Spleen (tissue), 11 donors: Measurements from ENCODE around the gene TXNDC15. TPM values are rescaled to one million over a fixed set of nuclear protein-coding genes. Genes with fewer than 3 reads are reported as not detected.

ENCODE experiments used
- DNase-seq: peaks from one replicate; pipeline ENCODE4 v3.0.0-alpha.2; 2020
- H3K27ac ChIP-seq, 8 donors: fragments of 200-600 bp; sonication (generic) in 7 of 8; 1 replicate in 4 of 8; 2 replicates in 4 of 8; pipeline versions ENCODE4 v1.5.0 to v1.8.0; 2016 to 2021; ENCODE audit warnings: inconsistent platforms in 4 of 8, mild to moderate bottlenecking in 4 of 8, moderate library complexity in 1 of 8
- H3K27me3 ChIP-seq, 7 donors: fragments of 200-600 bp; sonication (generic) in 6 of 7; replicated peaks in 1 of 7; 1 replicate in 4 of 7; 2 replicates in 3 of 7; pipeline versions ENCODE4 v1.5.0 to v1.8.0; 2016 to 2021; ENCODE audit warnings: inconsistent platforms in 3 of 7, mild to moderate bottlenecking in 1 of 7
- H3K36me3 ChIP-seq, 6 donors: fragments of 200-600 bp; sonication (generic) in 5 of 6; 1 replicate in 4 of 6; 2 replicates in 2 of 6; pipeline versions ENCODE4 v1.5.0 to v1.8.0; 2016 to 2021; ENCODE audit warnings: inconsistent platforms in 2 of 6
- H3K4me1 ChIP-seq, 6 donors: fragments of 200-600 bp; sonication (generic) in 5 of 6; 1 replicate in 3 of 6; 2 replicates in 3 of 6; pipeline versions ENCODE4 v1.5.0 to v1.8.0; 2016 to 2021; ENCODE audit warnings: inconsistent platforms in 3 of 6
- H3K4me3 ChIP-seq, 8 donors: fragments of 200-600 bp; sonication (generic) in 7 of 8; 1 replicate in 4 of 8; 2 replicates in 4 of 8; pipeline versions ENCODE4 v1.5.0 to v1.8.0; 2016 to 2021; ENCODE audit warnings: inconsistent platforms in 4 of 8, mild to moderate bottlenecking in 4 of 8, moderate library complexity in 2 of 8
- H3K9me3 ChIP-seq, 8 donors: fragments of 200-600 bp; sonication (generic) in 7 of 8; 1 replicate in 4 of 8; 2 replicates in 4 of 8; pipeline versions ENCODE4 v1.5.0 to v1.8.0; 2016 to 2021; ENCODE audit warnings: inconsistent platforms in 4 of 8
- CTCF ChIP-seq, 11 experiments: fragments of 200-600 bp in 7 of 11; fragments of 450-650 bp in 4 of 11; sonication (generic) in 4 of 11; IDR thresholded peaks in 8 of 11; conservative IDR thresholded peaks in 3 of 11; 1 replicate in 7 of 11; 2 replicates in 4 of 11; pipeline versions ENCODE4 v1.4.0 to v1.8.0; 2016 to 2021; ENCODE audit warnings: antibody characterized with exemption in 11 of 11, inconsistent platforms in 4 of 11, mild to moderate bottlenecking in 1 of 11
- POLR2A ChIP-seq, 3 donors: fragments of 450-650 bp; IDR thresholded peaks; one replicate each; pipeline ENCODE4 v1.5.1; 2017; ENCODE audit warnings: antibody characterized with exemption in 3 of 3, mild to moderate bottlenecking in 1 of 3
- POLR2AphosphoS5 ChIP-seq, 3 donors: sonication (generic); formaldehyde crosslinking; IDR thresholded peaks; one replicate each; pipeline ENCODE4 v1.5.1; 2017; ENCODE audit warnings: antibody characterized with exemption in 3 of 3
- WGBS, 5 donors: extraction: QIAGEN DNeasy Blood & Tissue Kit in 3 of 5; methylation state at CpG; one replicate each; pipeline versions ENCODE4 v1.1.5 to v1.1.7; 2013 to 2018; 5-methylcytosine and 5-hydroxymethylcytosine counted together
- intact Hi-C: fragments of 100-400 bp; cut with DNase I; formaldehyde crosslinking; loops from one replicate; pipeline ENCODE4 v1.15.0; 2023; ENCODE audit warnings: low total_unique reads
- polyA plus RNA-seq, 3 donors: library from polyadenylated mRNA; stranded (reverse); fragments of 200-250 nt; gene quantifications; one replicate each; pipeline ENCODE4 v1.2.1, GENCODE V29; 2013
- total RNA-seq, 7 donors: library from RNA; depleted of rRNA in 3 of 7; stranded (reverse); fragments of >200 nt in 3 of 7; fragmentation: NEBNext Ultra II Directional in 4 of 7; extraction: Animal tissue kit (Norgen Biotek cat#: 25700) in 4 of 7; gene quantifications; one replicate each; pipeline versions ENCODE4 v1.1.0 to v1.2.1, GENCODE V29; 2016 to 2021
- donor health status: healthy with polysubstance abuse.
- donor health status: DM: no; HTN: no; CAD: no; lungs with moderate emphysema.
- donor health status: DM: no; HTN: no; CAD: no.
- donor health status: Bipolar disorder and iron deficiency.
- donor health status: healthy.
- donor health status: DM: no; HTN: no; CAD: no.
- donor health status: DM: yes; HTN: yes; CAD: no.

The TXNDC15 gene
- total and polyA plus RNA-seq, 10 donors, result 37.4 to 109 (median 58.0) TPM

GRCh38 chr5:134893748-134894505 is 19.8 kb downstream of the TXNDC15 start:
- no peak for TF ChIP-seq CTCF (IDR thresholded peaks at IDR 0.05 in 8 of 11, conservative IDR thresholded peaks at IDR 0.05 in 3 of 11)
- no peak for TF ChIP-seq POLR2A (IDR thresholded peaks at IDR 0.05)
- Histone ChIP-seq H3K27ac (no peak overlapping the region), H3K4me3 (no peak overlapping the region), H3K4me1 (no peaks in the 10 kb centered on the region), H3K36me3 (peaks cover 0 to 98% (median 38%) of the 10 kb centered on the region in 6 donors), H3K27me3 (no peaks in the 10 kb centered on the region), H3K9me3 (no peaks in the 10 kb centered on the region)
- WGBS, 5 donors, result 91 to 98% (median 96%) methylated on average over 7 of the region's 7 CpGs
- intact Hi-C loops, result no loop called here
- no peak for DNase-seq

- Histone ChIP-seq H3K27me3 (no peaks in the 10 kb centered on the region), H3K4me1 (peaks cover 0 to 43% (median 27%) of the 10 kb centered on the region in 6 donors), H3K9me3 (no peaks in the 10 kb centered on the region), H3K4me3 (peak overlapping the region in 1 of 8 donors; percentile 10), H3K27ac (peak overlapping the region; percentile 31 to 100 (median 68)), H3K36me3 (peaks cover 0 to 44% (median 17%) of the 10 kb centered on the region in 6 donors)
- WGBS, 5 donors, result 50 to 60% (median 57%) methylated on average over 10 of the region's 10 CpGs
- TF ChIP-seq POLR2AphosphoS5 (IDR thresholded peaks at IDR 0.05), result peak in 2 of 3 donors; percentile 9 to 48
- no peak for TF ChIP-seq POLR2A (IDR thresholded peaks at IDR 0.05)
- intact Hi-C loops, result no loop called here
- peak; percentile 80 for DNase-seq
Observed at GRCh38 chr5:134902071-134902801, 28.1 kb downstream of the TXNDC15 start.

GRCh38 chr5:134904610-134905245 is 30.6 kb downstream of the TXNDC15 start, which contains the start of gene PCBD2:
Gene PCBD2 (plus strand): TSS chr5:134905131. CDS start chr5:134905140, 9 bp downstream.
- no peaks in the 10 kb centered on the region for H3K9me3 ChIP-seq
- 0 to 1% (median 0%) methylated on average over 14 to 84 of the region's 84 CpGs for WGBS, 5 donors
- peak within 1 kb of the TSS; percentile 74 to 99 (median 94) for H3K4me3 ChIP-seq
- peak; percentile 87 to 94 (median 87) for TF ChIP-seq POLR2AphosphoS5 (IDR thresholded peaks at IDR 0.05)
- TF ChIP-seq POLR2A (IDR thresholded peaks at IDR 0.05), result peak in 1 of 3 donors; percentile 32
- TF ChIP-seq CTCF (IDR thresholded peaks at IDR 0.05 in 8 of 11, conservative IDR thresholded peaks at IDR 0.05 in 3 of 11), result peak; percentile 71 to 99 (median 97)
- H3K27ac ChIP-seq, result peak within 1 kb of the TSS; percentile 94 to 100 (median 99)
- intact Hi-C loops, result no loop called here
- peaks cover 0 to 25% (median 9%) of the 10 kb centered on the region in 6 donors for H3K36me3 ChIP-seq
- no peaks in the 10 kb centered on the region for H3K27me3 ChIP-seq
- H3K4me1 ChIP-seq, result peaks cover 0 to 43% (median 27%) of the 10 kb centered on the region in 6 donors
- peak; percentile 100 for DNase-seq

GRCh38 chr5:134905246-134905996 is 31.2 kb downstream of the TXNDC15 start:
- peaks cover 0 to 25% (median 5%) of the 10 kb centered on the region in 6 donors for H3K36me3 ChIP-seq
- intact Hi-C loops, result no loop called here
- H3K27me3 ChIP-seq, result no peaks in the 10 kb centered on the region
- H3K27ac ChIP-seq, result peak overlapping the region; percentile 94 to 100 (median 99)
- H3K4me3 ChIP-seq, result peak overlapping the region; percentile 74 to 99 (median 94)
- H3K9me3 ChIP-seq, result no peaks in the 10 kb centered on the region
- peak; percentile 8 to 39 (median 11) for TF ChIP-seq POLR2AphosphoS5 (IDR thresholded peaks at IDR 0.05)
- TF ChIP-seq POLR2A (IDR thresholded peaks at IDR 0.05), result no peak
- TF ChIP-seq CTCF (IDR thresholded peaks at IDR 0.05 in 8 of 11, conservative IDR thresholded peaks at IDR 0.05 in 3 of 11), result peak; percentile 57 to 88 (median 79)
- H3K4me1 ChIP-seq, result peaks cover 0 to 43% (median 27%) of the 10 kb centered on the region in 6 donors
- DNase-seq, result peak; percentile 76
- WGBS, 5 donors, result 0 to 1% (median 0%) methylated on average over 34 to 54 of the region's 54 CpGs
